Measurements from ENCODE around the gene SLC6A9. TPM values are rescaled to one million over a fixed set of nuclear protein-coding genes. Genes with fewer than 3 reads are reported as not detected.

SLC6A9 gene
- total and polyA plus RNA-seq, 2 of the 8 experiments (the other 6 are each of a cell fraction or from before 2014, with no cell fraction given) = 20.2 to 24.2 TPM

- FAIRE-seq (no peak), DNase-seq (ENCODE audit: low read depth in 1 of 2, low spot score in 2 of 2) (no peak)
- CTCF ChIA-PET (ENCODE audit: partially characterized antibody) = interaction anchor here (1.3 to 3.0 kb wide), 4 partner anchors 20 to 36 kb away, joined by 3 to 9 read pairs (median 8); no protein-coding TSS in a partner anchor
- H2BK5ac ChIP-seq (ENCODE audit: low read depth, low read length) = no peak overlapping the region
- no peak overlapping the region for H3K27ac ChIP-seq (ENCODE audit: low read depth, low read length)
- H3K79me2 ChIP-seq (ENCODE audit: control insufficient read depth in 1 of 2, insufficient read depth in 2 of 2, low read length in 2 of 2) = no peaks in the 10 kb centered on the region
- H4K8ac ChIP-seq (ENCODE audit: extremely low read depth, insufficient read depth, low read length) = no peak overlapping the region
- no peak overlapping the region for H3K23ac ChIP-seq (ENCODE audit: insufficient read length)
- no peaks in the 10 kb centered on the region for H4K20me1 ChIP-seq (replicated peaks in 1 of 2; ENCODE audit: control insufficient read depth in 1 of 2, insufficient read depth in 2 of 2, low read length in 2 of 2)
- H4K91ac ChIP-seq (replicated peaks; ENCODE audit: insufficient read length, low read length) = no peak overlapping the region
- no peaks in the 10 kb centered on the region for H3K36me3 ChIP-seq (ENCODE audit: control insufficient read depth in 2 of 4, insufficient read depth in 4 of 4, low read length in 3 of 4)
- H3K4me3 ChIP-seq (ENCODE audit: extremely low read depth in 1 of 4, insufficient read depth in 2 of 4, low read depth in 3 of 4, low read length in 4 of 4) = no peak overlapping the region
- H2BK15ac ChIP-seq (ENCODE audit: low read length) = no peak overlapping the region
- TF ChIP-seq FOSL1 (IDR thresholded peaks at IDR 0.05; ENCODE audit: insufficient read depth, low read depth, low read length) = no peak
- no peak overlapping the region for H3K14ac ChIP-seq (ENCODE audit: insufficient read length)
- H2BK12ac ChIP-seq (ENCODE audit: low read depth, low read length) = no peak overlapping the region
- H4K5ac ChIP-seq (ENCODE audit: insufficient read length, low read depth, low read length) = no peak overlapping the region
- H3K4ac ChIP-seq (replicated peaks; ENCODE audit: insufficient read length, low read depth, low read length) = no peak overlapping the region
- no peak overlapping the region for H2AFZ ChIP-seq (ENCODE audit: low read length)
- H3K56ac ChIP-seq (replicated peaks; ENCODE audit: insufficient read length, low read depth, low read length) = no peak overlapping the region
- POLR2A ChIA-PET (ENCODE audit: partially characterized antibody) = no interaction called here
- H3K18ac ChIP-seq (ENCODE audit: extremely low read depth, low read length) = no peak overlapping the region
- H2BK20ac ChIP-seq (ENCODE audit: low read length) = no peak overlapping the region
- no peak overlapping the region for H2BK120ac ChIP-seq (replicated peaks; ENCODE audit: low read depth, low read length)
- no peak overlapping the region for H2AK5ac ChIP-seq (ENCODE audit: low read depth, low read length)
- peaks cover 3 to 7% (median 4%) of the 10 kb centered on the region in 4 experiments; a peak in 5 of 7 replicates for H3K4me1 ChIP-seq (replicated peaks in 1 of 4; ENCODE audit: control insufficient read depth in 3 of 4, insufficient read depth in 4 of 4, low read length in 3 of 4)
- no peaks in the 10 kb centered on the region for H3K9me3 ChIP-seq (ENCODE audit: insufficient read depth in 2 of 2, low read depth in 1 of 2, low read length in 1 of 2)
- no peaks in the 10 kb centered on the region for H3K79me1 ChIP-seq (ENCODE audit: low read depth, low read length)
- H3K9ac ChIP-seq (replicated peaks in 1 of 4; ENCODE audit: extremely low read depth in 1 of 4, low read depth in 3 of 4, low read length in 3 of 4) = no peak overlapping the region
- H3K27me3 ChIP-seq (replicated peaks in 1 of 4; ENCODE audit: control insufficient read depth in 3 of 4, extremely low read depth in 1 of 4, insufficient read depth in 3 of 4, low read length in 3 of 4) = peaks cover 0 to 4% (median 1%) of the 10 kb centered on the region in 4 experiments; a peak in 1 of 7 replicates
- H3K23me2 ChIP-seq (ENCODE audit: low read depth, low read length) = no peaks in the 10 kb centered on the region; the same call in 1 of the 2 replicates
- no peak overlapping the region for H3K4me2 ChIP-seq (ENCODE audit: insufficient read depth in 1 of 2, low read depth in 2 of 2, low read length in 2 of 2)
Observed at GRCh38 chr1:44072204-44072603, 40.9 kb upstream of the SLC6A9 start.

Measured in H1 (cell line).